K562 (cell line): Measurements from ENCODE around the gene SLCO2A1. TPM values are rescaled to one million over a fixed set of nuclear protein-coding genes. Genes with fewer than 3 reads are reported as not detected.

Experiments
- ATAC-seq: fragments of 200-7000 bp; cut with Tn5 transposase; 3 replicates; pipeline ENCODE4 v1.9.1; 2020; ENCODE audit warnings: moderate library complexity
- BruUV-seq: library from RNA; stranded (reverse); fragments of 400-500 nt; replicated peaks from 2 replicates; lab custom pipeline; 2021; lab: Mats Ljungman, UMichigan
- CTCF ChIA-PET: fragments of 300-600 bp; formaldehyde crosslinking; extraction: SDS; loops from one replicate; lab custom pipeline; 2021; ENCODE audit warnings: low intra/inter-chr PET ratio; lab: Yijun Ruan, JAX
- POLR2A ChIA-PET: fragments of 300-600, 350-650 bp; sonication (Branson Sonifier 250); formaldehyde crosslinking; extraction: SDS; loops from one replicate; lab custom pipeline; 2021; ENCODE audit warnings: antibody characterized with exemption, inconsistent platforms; lab: Yijun Ruan, JAX
- DNase-seq, 4 experiments: peaks; one replicate each; pipeline versions ENCODE4 v3.0.0 to v3.0.0-alpha.2; 2011 to 2018; ENCODE audit warnings: low spot score in 3 of 4, mixed read lengths in 3 of 4; ENCODE audit errors: extremely low read depth in 1 of 4
- FAIRE-seq: peaks from 2 replicates; lab custom pipeline; 2011; peaks lifted over from hg19 to GRCh38; lab: Jason Lieb, UNC
- H2AFZ ChIP-seq: 2 replicates; pipeline ENCODE4 v1.6.0; 2011; ENCODE audit warnings: low read depth, low read length, control low read depth, inconsistent platforms
- H3K27ac ChIP-seq: fragments of 200-600 bp; 3 replicates; pipeline ENCODE4 v1.8.0; 2011; ENCODE audit warnings: low read depth, mild to moderate bottlenecking, control low read depth, inconsistent platforms, low read length, moderate library complexity, mixed read lengths; ENCODE audit errors: extremely low read depth
- H3K27me3 ChIP-seq, 2 experiments: fragments of 300-600 bp in 1 of 2; 2 replicates in 1 of 2; 3 replicates in 1 of 2; pipeline versions ENCODE4 v1.6.0 to v1.8.0; 2011; ENCODE audit warnings: inconsistent platforms in 2 of 2, low read length in 2 of 2, mild to moderate bottlenecking in 1 of 2, mixed read lengths in 1 of 2, moderate library complexity in 1 of 2; ENCODE audit not compliant: control insufficient read depth in 2 of 2, insufficient read depth in 2 of 2
- H3K36me3 ChIP-seq: fragments of 300-600 bp; 3 replicates; pipeline ENCODE4 v1.8.0; 2011; ENCODE audit warnings: mild to moderate bottlenecking, low read length, inconsistent platforms; ENCODE audit not compliant: control insufficient read depth, insufficient read depth
- H3K4me1 ChIP-seq, 2 experiments: fragments of 200-600 bp in 1 of 2; replicated peaks in 1 of 2; 2 replicates in 1 of 2; 3 replicates in 1 of 2; pipeline versions ENCODE4 v1.5.1 to v1.8.0; 2011; ENCODE audit warnings: inconsistent platforms in 2 of 2, low read length in 2 of 2, mild to moderate bottlenecking in 1 of 2, mixed read lengths in 1 of 2, moderate library complexity in 1 of 2; ENCODE audit not compliant: control insufficient read depth in 2 of 2, insufficient read depth in 2 of 2
- H3K4me2 ChIP-seq: 2 replicates; pipeline ENCODE4 v1.6.1; 2011; ENCODE audit warnings: low read length, control low read depth, inconsistent platforms, mixed read lengths; ENCODE audit not compliant: insufficient read depth
- H3K4me3 ChIP-seq: fragments of 200-600 bp; sonication (generic), shearing (Covaris generic); 2 replicates; pipeline ENCODE4 v1.5.1; 2016; ENCODE audit warnings: control low read depth, inconsistent platforms
- H3K79me2 ChIP-seq: fragments of 200-600 bp; 3 replicates; pipeline ENCODE4 v1.8.0; 2011; ENCODE audit warnings: low read length, inconsistent platforms; ENCODE audit not compliant: control insufficient read depth, insufficient read depth
- H3K9ac ChIP-seq, 2 experiments: 2 replicates each; pipeline versions ENCODE4 v1.6.0 to v1.6.1; 2011; ENCODE audit warnings: low read depth in 2 of 2, low read length in 2 of 2, control low read depth in 1 of 2, inconsistent platforms in 1 of 2, mild to moderate bottlenecking in 1 of 2, mixed read lengths in 1 of 2; ENCODE audit not compliant: insufficient read depth in 1 of 2
- H3K9me1 ChIP-seq: one replicate; pipeline ENCODE4 v1.6.0; 2011; ENCODE audit warnings: inconsistent platforms, mild to moderate bottlenecking, low read length, moderate library complexity; ENCODE audit not compliant: control insufficient read depth, insufficient read depth
- H3K9me3 ChIP-seq: replicated peaks from 2 replicates; pipeline ENCODE4 v1.5.1; 2011; ENCODE audit warnings: low read depth, low read length, inconsistent platforms; ENCODE audit not compliant: control insufficient read depth, insufficient read depth
- H4K20me1 ChIP-seq: replicated peaks from 2 replicates; pipeline ENCODE4 v1.6.1; 2011; ENCODE audit warnings: low read length, inconsistent platforms, mixed read lengths; ENCODE audit not compliant: control insufficient read depth, insufficient read depth
- GMEB1 ChIP-seq: fragments of 250-450 bp; sonication (Bioruptor Pico); IDR thresholded peaks from 2 replicates; pipeline ENCODE4 v1.4.0; 2020; ENCODE audit warnings: mild to moderate bottlenecking
- OTX1 ChIP-seq: fragments of 450-650 bp; formaldehyde crosslinking; IDR thresholded peaks from 2 replicates; pipeline ENCODE4 v1.4.0; 2022; ENCODE audit warnings: mild to moderate bottlenecking
- RBM15 ChIP-seq: fragments of 200-400 bp; formaldehyde crosslinking; IDR thresholded peaks from 2 replicates; pipeline ENCODE4 v1.6.1; 2018; ENCODE audit warnings: mild to moderate bottlenecking, low read length, moderate library complexity; ENCODE audit not compliant: insufficient read depth
- SMARCC2 ChIP-seq: fragments of 450-650 bp; IDR thresholded peaks from 2 replicates; pipeline ENCODE4 v1.6.1; 2017; ENCODE audit warnings: antibody characterized with exemption, moderate library complexity, mild to moderate bottlenecking, low read depth
- XRCC3 ChIP-seq: fragments of 450-650 bp; IDR thresholded peaks from 2 replicates; pipeline ENCODE4 v1.6.1; 2017; ENCODE audit warnings: mild to moderate bottlenecking, moderate library complexity
- ZNF696 ChIP-seq: fragments of 250-450 bp; sonication (Bioruptor Pico); conservative IDR thresholded peaks from 2 replicates; pipeline ENCODE4 v1.4.0; 2020; ENCODE audit warnings: mild to moderate bottlenecking, moderate library complexity
- WGBS: fragments of 100-300 bp; shearing (Covaris generic); methylation state at CpG from one replicate; pipeline ENCODE4 v1.1.6; 2016; ENCODE audit warnings: low coverage, mixed read lengths; ENCODE audit not compliant: insufficient coverage; ENCODE audit errors: missing lambda C conversion rate; 5-methylcytosine and 5-hydroxymethylcytosine counted together
- in situ Hi-C: fragments of 300-500 bp; cut with MboI; formaldehyde crosslinking; loops from 4 replicates; pipeline ENCODE4 v1.15.0; 2018; ENCODE audit warnings: inconsistent platforms, mixed read lengths
- intact Hi-C: fragments of 100-400 bp; cut with micrococcal nuclease; formaldehyde crosslinking; loops from 2 replicates; pipeline ENCODE4 v1.14.2; 2022
- polyA plus RNA-seq, 8 experiments: library from polyadenylated mRNA; depleted of rRNA in 4 of 8; stranded (reverse) in 5 of 8; unstranded in 3 of 8; fragments of >200 nt; fragmentation: Nextera tagmentation in 2 of 8; fragmentation: Illumina TruSeq in 1 of 8; extraction: Ambion mirVana in 2 of 8; extraction: Trizol in 1 of 8; gene quantifications; 2 replicates each; pipeline versions ENCODE4 v1.2.1 to v1.2.3, GENCODE V29; 2011 to 2014; ENCODE audit warnings: inconsistent platforms in 1 of 8, missing spikeins in 1 of 8
- total RNA-seq, 7 experiments: library from RNA; depleted of rRNA in 6 of 7; stranded (reverse); fragments of >200 nt in 6 of 7; fragmentation: Illumina TruSeq in 2 of 7; extraction: Trizol in 2 of 7; gene quantifications; 2 replicates each; pipeline versions ENCODE4 v1.2.1 to v1.2.3, GENCODE V29; 2011 to 2021; ENCODE audit warnings: low replicate concordance in 1 of 7

Gene SLCO2A1
- total and polyA plus RNA-seq, 9 of the 15 experiments (the other 6 are each of a cell fraction or from before 2014, with no cell fraction given), result 0.16 to 1.0 TPM; not detected in 7

GRCh38 chr3:133965013-133965570, 64.6 kb downstream of the SLCO2A1 start:
- no peak for TF ChIP-seq SMARCC2
- TF ChIP-seq XRCC3, result no peak
- TF ChIP-seq GMEB1 (CRISPR knock-in tag), result no peak
- no peak for TF ChIP-seq OTX1 (CRISPR knock-in tag)
- TF ChIP-seq RBM15, result no peak
- TF ChIP-seq ZNF696, result no peak
- Histone ChIP-seq H3K79me2 (no peaks in the 10 kb centered on the region), H2AFZ (no peak overlapping the region), H3K4me2 (no peak overlapping the region), H3K27ac (no peak overlapping the region), H3K27me3 (peaks cover 0 to 33% of the 10 kb centered on the region in 2 experiments; a peak in 2 of 5 replicates), H3K4me3 (no peak overlapping the region), H3K36me3 (no peaks in the 10 kb centered on the region), H3K9me1 (no peaks in the 10 kb centered on the region), H3K9ac (no peak overlapping the region), H3K9me3 (no peaks in the 10 kb centered on the region), H4K20me1 (no peaks in the 10 kb centered on the region), H3K4me1 (no peaks in the 10 kb centered on the region)
- ATAC-seq, result no peak
- no peak for DNase-seq
- POLR2A ChIA-PET, result no interaction called here
- FAIRE-seq, result no peak
- CTCF ChIA-PET, result no interaction called here
- in situ Hi-C loops (no loop called here), intact Hi-C loops (no loop called here)
- under 1% methylated on average over 10 of the region's 12 CpGs for WGBS
- no TSS peak for BruUV-seq
